Spinal cord (tissue), 10 donors: ENCODE results near the gene ENOX1. TPM values are rescaled to one million over a fixed set of nuclear protein-coding genes. Genes with fewer than 3 reads are reported as not detected.

Experiments used
- DNase-seq, 6 donors: peaks; one replicate each; pipeline versions ENCODE4 v3.0.0 to v3.0.0-alpha.2; 2013 to 2015; ENCODE audit warnings: low spot score in 6 of 6, low read depth in 4 of 6
- H3K27ac ChIP-seq: one replicate; pipeline ENCODE4 v1.5.1; 2013; ENCODE audit warnings: low read depth, low read length, control low read depth
- H3K27me3 ChIP-seq: one replicate; pipeline ENCODE4 v1.6.1; 2013; ENCODE audit warnings: low read length; ENCODE audit not compliant: control insufficient read depth, insufficient read depth
- H3K36me3 ChIP-seq: one replicate; pipeline ENCODE4 v1.6.1; 2013; ENCODE audit warnings: low read length; ENCODE audit not compliant: control insufficient read depth, insufficient read depth
- H3K4me1 ChIP-seq: one replicate; pipeline ENCODE4 v1.6.1; 2013; ENCODE audit warnings: low read length; ENCODE audit not compliant: control insufficient read depth, insufficient read depth
- H3K4me3 ChIP-seq: one replicate; pipeline ENCODE4 v1.5.1; 2013; ENCODE audit warnings: low read depth, low read length, control low read depth
- H3K9me3 ChIP-seq: one replicate; pipeline ENCODE4 v1.6.1; 2013; ENCODE audit warnings: low read length; ENCODE audit not compliant: control insufficient read depth, insufficient read depth
- WGBS: methylation state at CpG from one replicate; pipeline ENCODE4 v1.1.5; 2013; ENCODE audit warnings: missing lambda C conversion rate; ENCODE audit not compliant: insufficient coverage; 5-methylcytosine and 5-hydroxymethylcytosine counted together
- polyA plus RNA-seq, 2 donors: library from polyadenylated mRNA; unstranded; fragments of 120-200 nt; gene quantifications; one replicate each; pipeline ENCODE4 v1.2.1, GENCODE V29; 2013; ENCODE audit not compliant: insufficient read length in 2 of 2
- total RNA-seq, 2 donors: library from RNA; depleted of rRNA in 1 of 2; stranded (reverse); fragments of 120-200 nt in 1 of 2; fragments of >200 nt in 1 of 2; gene quantifications; one replicate each; pipeline versions ENCODE4 v1.2.3 to v1.2.4, GENCODE V29; 2013 to 2014
- donor health status: healthy.

ENOX1 gene
- total and polyA plus RNA-seq, 4 donors: 17.9 to 20.5 (median 19.2) TPM

GRCh38 chr13:43492311-43492710 lies 294.5 kb downstream of the ENOX1 start:
- no peaks in the 10 kb centered on the region for H3K9me3 ChIP-seq
- no peak overlapping the region for H3K4me3 ChIP-seq
- H3K36me3 ChIP-seq: no peaks in the 10 kb centered on the region
- H3K27me3 ChIP-seq: no peaks in the 10 kb centered on the region
- H3K4me1 ChIP-seq: no peaks in the 10 kb centered on the region
- no peak for DNase-seq
- no peak overlapping the region for H3K27ac ChIP-seq
- 100% methylated on average over 2 of the region's 2 CpGs for WGBS

- Histone ChIP-seq H3K9me3 (no peaks in the 10 kb centered on the region), H3K4me1 (no peaks in the 10 kb centered on the region), H3K4me3 (no peak overlapping the region), H3K27ac (no peak overlapping the region), H3K36me3 (no peaks in the 10 kb centered on the region), H3K27me3 (no peaks in the 10 kb centered on the region)
- no peak for DNase-seq
- 77% methylated on average over 3 of the region's 3 CpGs for WGBS
Observed at GRCh38 chr13:43489233-43489632, 297.5 kb downstream of the ENOX1 start.

- peak in 1 of 6 donors; percentile 31 for DNase-seq
- H3K27me3 ChIP-seq: no peaks in the 10 kb centered on the region
- H3K27ac ChIP-seq: no peak overlapping the region
- H3K36me3 ChIP-seq: no peaks in the 10 kb centered on the region
- H3K4me1 ChIP-seq: no peaks in the 10 kb centered on the region
- no peaks in the 10 kb centered on the region for H3K9me3 ChIP-seq
- WGBS: no CpG with 5 or more reads among the region's 2 CpGs
- H3K4me3 ChIP-seq: no peak overlapping the region
Observed at GRCh38 chr13:43487885-43488284, 298.9 kb downstream of the ENOX1 start.

- Histone ChIP-seq H3K27ac (no peak overlapping the region), H3K27me3 (no peaks in the 10 kb centered on the region), H3K4me3 (no peak overlapping the region), H3K4me1 (no peaks in the 10 kb centered on the region), H3K9me3 (no peaks in the 10 kb centered on the region), H3K36me3 (no peaks in the 10 kb centered on the region)
- 80% methylated on average over 2 of the region's 3 CpGs for WGBS
- no peak for DNase-seq
Observed at GRCh38 chr13:43487461-43487860, 299.3 kb downstream of the ENOX1 start.

GRCh38 chr13:43484432-43485225 lies 302.1 kb downstream of the ENOX1 start:
- no peaks in the 10 kb centered on the region for H3K27me3 ChIP-seq
- no peaks in the 10 kb centered on the region for H3K36me3 ChIP-seq
- no peaks in the 10 kb centered on the region for H3K9me3 ChIP-seq
- no peak overlapping the region for H3K27ac ChIP-seq
- no peaks in the 10 kb centered on the region for H3K4me1 ChIP-seq
- WGBS: 93% methylated on average over 2 of the region's 2 CpGs
- DNase-seq: no peak
- H3K4me3 ChIP-seq: no peak overlapping the region

- no CpG with 5 or more reads among the region's 1 CpG for WGBS
- Histone ChIP-seq H3K36me3 (no peaks in the 10 kb centered on the region), H3K27me3 (no peaks in the 10 kb centered on the region), H3K4me3 (no peak overlapping the region), H3K27ac (no peak overlapping the region), H3K9me3 (no peaks in the 10 kb centered on the region), H3K4me1 (no peaks in the 10 kb centered on the region)
- DNase-seq: no peak
Observed at GRCh38 chr13:43483930-43484329, 302.8 kb downstream of the ENOX1 start.

- 67% methylated on average over 1 of the region's 3 CpGs for WGBS
- Histone ChIP-seq H3K4me3 (no peak overlapping the region), H3K9me3 (no peaks in the 10 kb centered on the region), H3K4me1 (no peaks in the 10 kb centered on the region), H3K27me3 (no peaks in the 10 kb centered on the region), H3K27ac (no peak overlapping the region), H3K36me3 (no peaks in the 10 kb centered on the region)
- DNase-seq: peak in 2 of 6 donors; percentile 17 to 70
Observed at GRCh38 chr13:43482641-43483040, 304.1 kb downstream of the ENOX1 start.

- H3K27me3 ChIP-seq: no peaks in the 10 kb centered on the region
- DNase-seq: no peak
- no peaks in the 10 kb centered on the region for H3K4me1 ChIP-seq
- WGBS: no CpG with 5 or more reads among the region's 2 CpGs
- no peaks in the 10 kb centered on the region for H3K36me3 ChIP-seq
- H3K27ac ChIP-seq: no peak overlapping the region
- H3K9me3 ChIP-seq: no peaks in the 10 kb centered on the region
- H3K4me3 ChIP-seq: no peak overlapping the region
Observed at GRCh38 chr13:43482026-43482425, 304.7 kb downstream of the ENOX1 start.

GRCh38 chr13:43478902-43479301 lies 307.9 kb downstream of the ENOX1 start:
- H3K4me1 ChIP-seq: no peaks in the 10 kb centered on the region
- H3K4me3 ChIP-seq: no peak overlapping the region
- H3K9me3 ChIP-seq: no peaks in the 10 kb centered on the region
- no peaks in the 10 kb centered on the region for H3K27me3 ChIP-seq
- 96% methylated on average over 3 of the region's 4 CpGs for WGBS
- no peaks in the 10 kb centered on the region for H3K36me3 ChIP-seq
- no peak overlapping the region for H3K27ac ChIP-seq
- DNase-seq: no peak

GRCh38 chr13:43478211-43478610 lies 308.6 kb downstream of the ENOX1 start:
- peak overlapping the region; percentile 37 for H3K27ac ChIP-seq
- H3K27me3 ChIP-seq: no peaks in the 10 kb centered on the region
- DNase-seq: no peak
- H3K4me1 ChIP-seq: no peaks in the 10 kb centered on the region
- H3K36me3 ChIP-seq: no peaks in the 10 kb centered on the region
- H3K9me3 ChIP-seq: no peaks in the 10 kb centered on the region
- no CpG with 5 or more reads among the region's 4 CpGs for WGBS
- no peak overlapping the region for H3K4me3 ChIP-seq
